Measurements from ENCODE around the gene PLA2G2D. TPM values are rescaled to one million over a fixed set of nuclear protein-coding genes. Genes with fewer than 3 reads are reported as not detected.

The PLA2G2D gene
- total and polyA plus RNA-seq, 2 experiments from 2014 or later = not detected

GRCh38 chr1:20143318-20143717, 24.0 kb upstream of the PLA2G2D start:
- TF ChIP-seq EZH2phosphoT487 (IDR thresholded peaks at IDR 0.05; ENCODE audit: low read depth, severe bottlenecking, unreplicated experiment) = no peak
- TF ChIP-seq CTCF (IDR thresholded peaks at IDR 0.05; ENCODE audit: poor library complexity) = no peak
- TF ChIP-seq EZH2 (IDR thresholded peaks at IDR 0.05; ENCODE audit: borderline replicate concordance) = no peak
- no peaks in the 10 kb centered on the region for H3K36me3 ChIP-seq (replicated peaks; ENCODE audit: insufficient read depth, low read depth)
- 95% methylated on average over 8 of the region's 8 CpGs for WGBS (ENCODE audit: low lambda C conversion rate, missing lambda C conversion rate)

GRCh38 chr1:20142001-20142710, 22.8 kb upstream of the PLA2G2D start:
- TF ChIP-seq EZH2phosphoT487 (IDR thresholded peaks at IDR 0.05; ENCODE audit: low read depth, severe bottlenecking, unreplicated experiment) (no peak), CTCF (IDR thresholded peaks at IDR 0.05; ENCODE audit: poor library complexity) (no peak)
- 86% methylated on average over 13 of the region's 13 CpGs for WGBS (ENCODE audit: low lambda C conversion rate, missing lambda C conversion rate)

More at GRCh38 chr1:20143318-20143717, 24.0 kb upstream of the PLA2G2D start:
- H3K4me3 ChIP-seq = no peak overlapping the region
- H3K4me1 ChIP-seq (ENCODE audit: insufficient read depth) = no peaks in the 10 kb centered on the region
- H3K27ac ChIP-seq = no peak overlapping the region
- no peak for DNase-seq (ENCODE audit: low spot score)
- no peaks in the 10 kb centered on the region for H3K27me3 ChIP-seq
- no peaks in the 10 kb centered on the region for H3K79me2 ChIP-seq
- H3K4me2 ChIP-seq = no peak overlapping the region
- H3K9me2 ChIP-seq (replicated peaks; ENCODE audit: insufficient read depth) = no peaks in the 10 kb centered on the region
- H4K20me1 ChIP-seq (ENCODE audit: insufficient read depth, poor library complexity, severe bottlenecking) = no peaks in the 10 kb centered on the region
- no peak overlapping the region for H2AFZ ChIP-seq
- H3K9me3 ChIP-seq (ENCODE audit: low read depth) = no peaks in the 10 kb centered on the region

GRCh38 chr1:20141466-20141865, 22.1 kb upstream of the PLA2G2D start:
- Histone ChIP-seq H3K4me2 (no peak overlapping the region), H3K27me3 (no peaks in the 10 kb centered on the region), H3K27ac (no peak overlapping the region), H3K4me1 (ENCODE audit: insufficient read depth) (no peaks in the 10 kb centered on the region), H3K9me2 (replicated peaks; ENCODE audit: insufficient read depth) (no peaks in the 10 kb centered on the region), H2AFZ (no peak overlapping the region), H3K9me3 (ENCODE audit: low read depth) (no peaks in the 10 kb centered on the region), H3K36me3 (replicated peaks; ENCODE audit: insufficient read depth, low read depth) (no peaks in the 10 kb centered on the region), H3K79me2 (no peaks in the 10 kb centered on the region), H4K20me1 (ENCODE audit: insufficient read depth, poor library complexity, severe bottlenecking) (no peaks in the 10 kb centered on the region), H3K4me3 (no peak overlapping the region)
- TF ChIP-seq CTCF (IDR thresholded peaks at IDR 0.05; ENCODE audit: poor library complexity) (no peak), EZH2 (IDR thresholded peaks at IDR 0.05; ENCODE audit: borderline replicate concordance) (no peak), EZH2phosphoT487 (IDR thresholded peaks at IDR 0.05; ENCODE audit: low read depth, severe bottlenecking, unreplicated experiment) (no peak)
- no peak for DNase-seq (ENCODE audit: low spot score)
- WGBS (ENCODE audit: low lambda C conversion rate, missing lambda C conversion rate) = 92% methylated on average over 7 of the region's 7 CpGs

More at GRCh38 chr1:20142001-20142710, 22.8 kb upstream of the PLA2G2D start:
- Histone ChIP-seq H3K79me2 (no peaks in the 10 kb centered on the region), H3K4me2 (no peak overlapping the region), H4K20me1 (ENCODE audit: insufficient read depth, poor library complexity, severe bottlenecking) (no peaks in the 10 kb centered on the region), H3K27me3 (no peaks in the 10 kb centered on the region), H3K4me3 (no peak overlapping the region), H3K9me2 (replicated peaks; ENCODE audit: insufficient read depth) (no peaks in the 10 kb centered on the region), H3K36me3 (replicated peaks; ENCODE audit: insufficient read depth, low read depth) (no peaks in the 10 kb centered on the region), H2AFZ (no peak overlapping the region), H3K27ac (no peak overlapping the region), H3K4me1 (ENCODE audit: insufficient read depth) (no peaks in the 10 kb centered on the region), H3K9me3 (ENCODE audit: low read depth) (no peaks in the 10 kb centered on the region)
- DNase-seq (ENCODE audit: low spot score) = no peak
